GM12878 (cell line): ENCODE measurements around the gene HLTF. TPM values are rescaled to one million over a fixed set of nuclear protein-coding genes. Genes with fewer than 3 reads are reported as not detected.

ENCODE experiments used
- ATAC-seq: fragments of 200-7000 bp; cut with Tn5 transposase; 3 replicates; pipeline ENCODE4 v1.9.1; 2020; ENCODE audit warnings: mild to moderate bottlenecking, moderate library complexity
- BruUV-seq: library from RNA; stranded (reverse); fragments of 400-500 nt; replicated peaks from 2 replicates; lab custom pipeline; 2021; lab: Mats Ljungman, UMichigan
- CTCF ChIA-PET: fragments of 300-600 bp; sonication (Branson Sonifier 250); formaldehyde crosslinking; extraction: SDS; loops from one replicate; lab custom pipeline; 2021; ENCODE audit warnings: inconsistent platforms; lab: Yijun Ruan, JAX
- POLR2A ChIA-PET: fragments of 350-600 bp; formaldehyde crosslinking; extraction: SDS; loops from one replicate; lab custom pipeline; 2021; ENCODE audit warnings: inconsistent platforms; lab: Charles Lee
- RAD21 ChIA-PET: fragments of 300-600 bp; sonication (Branson Sonifier 250); formaldehyde crosslinking; loops from one replicate; lab custom pipeline; 2023; ENCODE audit warnings: antibody characterized with exemption; ENCODE audit not compliant: unreplicated experiment; lab: Charles Lee
- SMC1A ChIA-PET: fragments of 300-600 bp; sonication (Branson Sonifier 250); formaldehyde crosslinking; loops from one replicate; lab custom pipeline; 2023; ENCODE audit not compliant: unreplicated experiment, uncharacterized antibody; lab: Charles Lee
- DNase-seq: peaks from one replicate; pipeline ENCODE4 v3.0.0-alpha.2; 2011; ENCODE audit warnings: low read depth, low spot score
- FAIRE-seq: peaks from 3 replicates; lab custom pipeline; 2011; peaks lifted over from hg19 to GRCh38; lab: Jason Lieb, UNC
- H2AFZ ChIP-seq: 2 replicates; pipeline ENCODE4 v1.6.0; 2011; ENCODE audit warnings: low read depth, low read length, control low read depth; ENCODE audit not compliant: control insufficient read depth
- H3K27ac ChIP-seq: 2 replicates; pipeline ENCODE4 v1.5.1; 2011; ENCODE audit warnings: control low read depth; ENCODE audit not compliant: control insufficient read depth, insufficient read depth
- H3K27me3 ChIP-seq, 2 experiments: replicated peaks in 1 of 2; 2 replicates each; pipeline versions ENCODE4 v1.6.0 to v1.6.1; 2011; ENCODE audit warnings: low read length in 1 of 2; ENCODE audit not compliant: control insufficient read depth in 2 of 2, insufficient read depth in 2 of 2
- H3K36me3 ChIP-seq, 2 experiments: 2 replicates each; pipeline ENCODE4 v1.5.1; 2011; ENCODE audit warnings: low read length in 1 of 2; ENCODE audit not compliant: control insufficient read depth in 2 of 2, insufficient read depth in 2 of 2
- H3K4me1 ChIP-seq: 2 replicates; pipeline ENCODE4 v1.6.1; 2011; ENCODE audit warnings: mild to moderate bottlenecking, low read length, moderate library complexity, mixed read lengths; ENCODE audit not compliant: control insufficient read depth, insufficient read depth
- H3K4me2 ChIP-seq: 2 replicates; pipeline ENCODE4 v1.6.0; 2011; ENCODE audit warnings: control low read depth; ENCODE audit not compliant: control insufficient read depth, insufficient read depth
- H3K4me3 ChIP-seq: fragments of 200-600 bp; sonication (generic); 2 replicates; pipeline ENCODE4 v1.5.1; 2016
- H3K79me2 ChIP-seq: 2 replicates; pipeline ENCODE4 v1.6.0; 2011; ENCODE audit warnings: low read length; ENCODE audit not compliant: control insufficient read depth, insufficient read depth
- H3K9ac ChIP-seq: 2 replicates; pipeline ENCODE4 v1.8.0; 2011; ENCODE audit warnings: low read length, control low read depth, mixed read lengths; ENCODE audit not compliant: control insufficient read depth, insufficient read depth
- H3K9me3 ChIP-seq: replicated peaks from 3 replicates; pipeline ENCODE4 v1.5.1; 2011; ENCODE audit warnings: mild to moderate bottlenecking, low read length; ENCODE audit not compliant: control insufficient read depth, insufficient read depth
- H4K20me1 ChIP-seq: 2 replicates; pipeline ENCODE4 v1.6.0; 2011; ENCODE audit not compliant: control insufficient read depth, insufficient read depth
- EED ChIP-seq: sonication (generic); IDR thresholded peaks from 2 replicates; pipeline ENCODE4 v1.6.1; 2016; ENCODE audit warnings: antibody characterized with exemption, low read depth
- IKZF1 ChIP-seq: fragments of 450-650 bp; conservative IDR thresholded peaks from 2 replicates; pipeline ENCODE4 v1.6.1; 2017; ENCODE audit warnings: antibody characterized with exemption, mild to moderate bottlenecking
- JUNB ChIP-seq: IDR thresholded peaks from 2 replicates; pipeline ENCODE4 v1.6.1; 2016; ENCODE audit warnings: antibody characterized with exemption, mild to moderate bottlenecking
- KDM1A ChIP-seq: fragments of 200-600 bp; sonication (generic); IDR thresholded peaks from 2 replicates; pipeline ENCODE4 v1.6.1; 2016; ENCODE audit warnings: borderline replicate concordance
- MEF2A ChIP-seq: IDR thresholded peaks from 2 replicates; pipeline ENCODE4 v1.6.1; 2011; ENCODE audit warnings: low read depth, mild to moderate bottlenecking, low read length, moderate library complexity; ENCODE audit not compliant: insufficient read depth
- MEF2B ChIP-seq: fragments of 450-650 bp; IDR thresholded peaks from 2 replicates; pipeline ENCODE4 v1.6.1; 2018; ENCODE audit warnings: mild to moderate bottlenecking, moderate library complexity; ENCODE audit not compliant: partially characterized antibody, poor library complexity, severe bottlenecking
- NFIC ChIP-seq: IDR thresholded peaks from 2 replicates; pipeline ENCODE4 v1.6.1; 2012; ENCODE audit warnings: low read depth, mild to moderate bottlenecking, inconsistent platforms, low read length, moderate library complexity
- NFYA ChIP-seq: IDR thresholded peaks from 2 replicates; pipeline ENCODE4 v1.6.1; 2011; ENCODE audit warnings: low read depth, mild to moderate bottlenecking, low read length, improper control_type of control experiment, borderline replicate concordance
- RUNX3 ChIP-seq: IDR thresholded peaks from 2 replicates; pipeline ENCODE4 v1.6.1; 2012; ENCODE audit warnings: low read length, inconsistent platforms
- SIX5 ChIP-seq: IDR thresholded peaks from 2 replicates; pipeline ENCODE4 v1.6.1; 2011; ENCODE audit warnings: mild to moderate bottlenecking, low read depth, low read length, moderate library complexity; ENCODE audit not compliant: severe bottlenecking
- SREBF1 ChIP-seq: IDR thresholded peaks from 2 replicates; pipeline ENCODE4 v1.6.1; 2012; ENCODE audit warnings: mild to moderate bottlenecking, low read length
- YY1 ChIP-seq: IDR thresholded peaks from 2 replicates; pipeline ENCODE4 v1.6.1; 2011; ENCODE audit warnings: low read depth, mild to moderate bottlenecking, low read length
- WGBS: methylation state at CpG from one replicate; pipeline ENCODE4 v1.1.6; 2016; ENCODE audit warnings: low lambda C conversion rate; ENCODE audit not compliant: insufficient replicate concordance, insufficient coverage; ENCODE audit errors: missing lambda C conversion rate; 5-methylcytosine and 5-hydroxymethylcytosine counted together
- in situ Hi-C: fragments of 300-500 bp; cut with MboI; formaldehyde crosslinking; loops from 9 replicates; pipeline ENCODE4 v1.14.3; 2018; ENCODE audit warnings: mixed read lengths
- intact Hi-C: fragments of 100-400 bp; cut with micrococcal nuclease; formaldehyde crosslinking; loops from one replicate; pipeline ENCODE4 v1.14.2; 2022; ENCODE audit not compliant: unreplicated experiment
- polyA plus RNA-seq, 11 experiments: library from polyadenylated mRNA; depleted of rRNA in 4 of 11; unstranded in 6 of 11; stranded (reverse) in 5 of 11; fragments of >200 nt; fragmentation: Nextera tagmentation in 4 of 11; fragmentation: Illumina TruSeq in 1 of 11; extraction: Ambion mirVana in 4 of 11; extraction: Trizol in 1 of 11; gene quantifications; 1 replicate in 1 of 11; 2 replicates in 10 of 11; pipeline versions ENCODE4 v1.2.1 to v1.2.3, GENCODE V29; 2011 to 2016; ENCODE audit warnings: inconsistent platforms in 2 of 11, missing spikeins in 2 of 11, low read depth in 1 of 11
- total RNA-seq, 4 experiments: library from RNA; depleted of rRNA in 3 of 4; stranded (reverse); fragments of >200 nt in 3 of 4; fragmentation: Illumina TruSeq in 1 of 4; extraction: Trizol in 1 of 4; gene quantifications; 2 replicates each; pipeline versions ENCODE4 v1.2.1 to v1.2.3, GENCODE V29; 2013 to 2021
- TF ChIP-seq, protein P1 (sequence below): IDR thresholded peaks from 2 replicates; pipeline ENCODE4 v1.6.1; 2012; ENCODE audit warnings: low read length, inconsistent platforms
- TF ChIP-seq, protein P2 (sequence below): fragments of 450-650 bp; IDR thresholded peaks from 2 replicates; pipeline ENCODE4 v1.6.1; 2014; ENCODE audit warnings: mild to moderate bottlenecking

Gene HLTF
- total and polyA plus RNA-seq, 10 of the 15 experiments (the other 5 are each of a cell fraction or from before 2014, with no cell fraction given) = 13.7 to 50.4 (median 31.7) TPM

- WGBS = 1% methylated on average over 3 of the region's 3 CpGs
- H3K27me3 ChIP-seq = no peaks in the 10 kb centered on the region
Measured at GRCh38 chr3:149090907-149091306, 4.6 kb upstream of the HLTF start.

More at GRCh38 chr3:149090907-149091306, 4.6 kb upstream of the HLTF start:
- SMC1A ChIA-PET = interaction anchor here (0.7 kb wide), 1 partner anchor 30 kb away, joined by 3 read pairs; no protein-coding TSS in a partner anchor
- Histone ChIP-seq H3K79me2 (peaks cover 3% of the 10 kb centered on the region), H3K36me3 (no peaks in the 10 kb centered on the region), H3K27ac (peak overlapping the region; percentile 24; the same call in 1 of the 2 replicates), H3K4me1 (peaks cover 27% of the 10 kb centered on the region), H3K9ac (no peak overlapping the region; the same call in 1 of the 2 replicates), H3K9me3 (no peaks in the 10 kb centered on the region; the same call in 1 of the 3 replicates), H3K4me3 (0 out of 2 replicates have a peak overlapping the region, but pooled peaks have one; percentile 3)
- intact Hi-C loops (no loop called here), in situ Hi-C loops (no loop called here)
- ATAC-seq (peak; percentile 23), FAIRE-seq (peak; percentile 93)
- POLR2A ChIA-PET = interaction anchor here (0.7 kb wide), 1 partner anchor 341 kb away, joined by 3 read pairs; no protein-coding TSS in a partner anchor
- CTCF ChIA-PET = interaction anchor here (0.6 to 1.5 kb wide), 3 partner anchors 30 to 1174 kb away, joined by 3 to 4 read pairs (median 4); no protein-coding TSS in a partner anchor
- RAD21 ChIA-PET = no interaction called here
- TF ChIP-seq JUNB (peak; percentile 61), NFIC (peak; percentile 40; the same call in 1 of the 2 replicates), MEF2A (peak; percentile 86), SIX5 (no peak), YY1 (peak; percentile 29; the same call in 1 of the 2 replicates), NFYA (no peak), EED (no peak), KDM1A (no peak), MEF2B (peak; percentile 49), RUNX3 (peak; percentile 38; the same call in 1 of the 2 replicates), IKZF1 (no peak), SREBF1 (no peak)
- TF ChIP-seq, protein P1, sequence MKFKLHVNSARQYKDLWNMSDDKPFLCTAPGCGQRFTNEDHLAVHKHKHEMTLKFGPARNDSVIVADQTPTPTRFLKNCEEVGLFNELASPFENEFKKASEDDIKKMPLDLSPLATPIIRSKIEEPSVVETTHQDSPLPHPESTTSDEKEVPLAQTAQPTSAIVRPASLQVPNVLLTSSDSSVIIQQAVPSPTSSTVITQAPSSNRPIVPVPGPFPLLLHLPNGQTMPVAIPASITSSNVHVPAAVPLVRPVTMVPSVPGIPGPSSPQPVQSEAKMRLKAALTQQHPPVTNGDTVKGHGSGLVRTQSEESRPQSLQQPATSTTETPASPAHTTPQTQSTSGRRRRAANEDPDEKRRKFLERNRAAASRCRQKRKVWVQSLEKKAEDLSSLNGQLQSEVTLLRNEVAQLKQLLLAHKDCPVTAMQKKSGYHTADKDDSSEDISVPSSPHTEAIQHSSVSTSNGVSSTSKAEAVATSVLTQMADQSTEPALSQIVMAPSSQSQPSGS = peak; percentile 30; the same call in 1 of the 2 replicates
- TF ChIP-seq, protein P2, sequence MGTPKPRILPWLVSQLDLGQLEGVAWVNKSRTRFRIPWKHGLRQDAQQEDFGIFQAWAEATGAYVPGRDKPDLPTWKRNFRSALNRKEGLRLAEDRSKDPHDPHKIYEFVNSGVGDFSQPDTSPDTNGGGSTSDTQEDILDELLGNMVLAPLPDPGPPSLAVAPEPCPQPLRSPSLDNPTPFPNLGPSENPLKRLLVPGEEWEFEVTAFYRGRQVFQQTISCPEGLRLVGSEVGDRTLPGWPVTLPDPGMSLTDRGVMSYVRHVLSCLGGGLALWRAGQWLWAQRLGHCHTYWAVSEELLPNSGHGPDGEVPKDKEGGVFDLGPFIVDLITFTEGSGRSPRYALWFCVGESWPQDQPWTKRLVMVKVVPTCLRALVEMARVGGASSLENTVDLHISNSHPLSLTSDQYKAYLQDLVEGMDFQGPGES = no peak
- TF ChIP-seq, all 136 proteins: peak for 7
- Histone ChIP-seq H3K4me2 (peak overlapping the region; percentile 57; the same call in 1 of the 2 replicates), H2AFZ (peak overlapping the region; percentile 66), H4K20me1 (no peaks in the 10 kb centered on the region)
- BruUV-seq = no TSS peak
- no peak for DNase-seq
